Measurements from ENCODE around the gene ITPR2.

DNA sequence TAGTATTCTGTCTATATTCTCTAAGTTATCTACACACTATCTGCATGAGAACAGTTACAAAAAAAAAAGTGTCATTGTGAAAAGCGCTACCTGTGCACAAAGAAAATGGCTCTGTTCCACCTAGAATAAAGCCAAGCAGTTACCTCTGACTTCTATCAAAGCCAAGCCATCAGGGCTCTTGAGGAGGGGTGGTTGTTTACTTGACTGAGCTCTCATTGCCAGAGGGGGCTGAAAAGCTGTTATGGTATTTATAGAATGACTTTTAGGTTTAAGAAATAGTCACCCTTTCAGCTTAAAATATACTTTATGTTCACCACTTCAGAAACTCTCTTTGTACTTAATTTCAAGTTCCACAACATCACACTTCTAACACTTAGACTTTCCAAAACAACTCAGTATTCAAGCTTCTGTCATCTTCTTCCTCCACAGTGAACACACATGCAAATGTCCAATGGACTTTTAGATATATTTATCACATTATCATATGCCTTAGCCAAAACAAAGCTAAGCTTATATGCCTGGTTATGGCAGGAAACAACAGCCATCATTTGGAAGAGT is 7.5 kb downstream of the ITPR2 start:
- TF ChIP-seq POLR2AphosphoS5 (IDR thresholded peaks at IDR 0.05; ENCODE audit: low read depth, low read length) (no peak), TAF1 (IDR thresholded peaks at IDR 0.05; ENCODE audit: low read depth, low read length) (no peak), PAX5 (IDR thresholded peaks at IDR 0.05; ENCODE audit: insufficient read depth, low read length, severe bottlenecking) (no peak), POLR2A (IDR thresholded peaks at IDR 0.05; ENCODE audit: low read depth, low read length) (no peak), SPI1 (IDR thresholded peaks at IDR 0.05; ENCODE audit: low read depth, low read length) (no peak), POU2F2 (IDR thresholded peaks at IDR 0.05; ENCODE audit: low read depth, low read length) (no peak)

Measured in GM12891 (cell line).